Activated CD4-positive, alpha-beta T cell treated with anti-CD3 and anti-CD28 coated beads, Interleukin-2, amount 50 U/mL, for 4 hours (primary cell): ENCODE data around the gene DAB2.
A peak's percentile ranks its signal among the peaks of the same experiment; 100 is the strongest.

Source experiments
- DNase-seq, 2 experiments: peaks; one replicate each; pipeline ENCODE4 v3.0.0-alpha.2; 2020

The DAB2 gene

GRCh38 chr5:39424736-39425637, at the start of gene DAB2:
Gene DAB2, minus strand, starts transcription at chr5:39424980. Its CDS starts 30,660 bp downstream, at chr5:39394320.
- peak; percentile 1 to 5 for DNase-seq

GRCh38 chr5:39473156-39473775, 48.5 kb upstream of the DAB2 start:
- no peak for DNase-seq

- no peak for DNase-seq
Measured at GRCh38 chr5:39471836-39472508, 47.2 kb upstream of the DAB2 start.

GRCh38 chr5:39470811-39471210, 46.0 kb upstream of the DAB2 start:
- no peak for DNase-seq

- DNase-seq = no peak
Measured at GRCh38 chr5:39469777-39470415, 45.1 kb upstream of the DAB2 start.

GRCh38 chr5:39469176-39469575, 44.4 kb upstream of the DAB2 start:
- no peak for DNase-seq

- DNase-seq = no peak
Measured at GRCh38 chr5:39466846-39467245, 42.1 kb upstream of the DAB2 start.

GRCh38 chr5:39465843-39466242, 41.1 kb upstream of the DAB2 start:
- no peak for DNase-seq

- DNase-seq = no peak
Measured at GRCh38 chr5:39465097-39465496, 40.3 kb upstream of the DAB2 start.

GRCh38 chr5:39464088-39464487, 39.3 kb upstream of the DAB2 start:
- no peak for DNase-seq

GRCh38 chr5:39462211-39462610, 37.4 kb upstream of the DAB2 start:
- DNase-seq = no peak

- no peak for DNase-seq
Measured at GRCh38 chr5:39461007-39461682, 36.4 kb upstream of the DAB2 start.

- DNase-seq = no peak
Measured at GRCh38 chr5:39459907-39460306, 35.1 kb upstream of the DAB2 start.

GRCh38 chr5:39459071-39459470, 34.3 kb upstream of the DAB2 start:
- DNase-seq = no peak

- DNase-seq = no peak
Measured at GRCh38 chr5:39455645-39456044, 30.9 kb upstream of the DAB2 start.

GRCh38 chr5:39453606-39454005, 28.8 kb upstream of the DAB2 start:
- DNase-seq = no peak

GRCh38 chr5:39452846-39453245, 28.1 kb upstream of the DAB2 start:
- DNase-seq = no peak

GRCh38 chr5:39451276-39451941, 26.6 kb upstream of the DAB2 start:
- DNase-seq = no peak

- no peak for DNase-seq
Measured at GRCh38 chr5:39450487-39450886, 25.7 kb upstream of the DAB2 start.

- DNase-seq = no peak
Measured at GRCh38 chr5:39449591-39449990, 24.8 kb upstream of the DAB2 start.

- no peak for DNase-seq
Measured at GRCh38 chr5:39448506-39449128, 23.8 kb upstream of the DAB2 start.

GRCh38 chr5:39447968-39448367, 23.2 kb upstream of the DAB2 start:
- DNase-seq = no peak
